ENCODE data around the gene TANC1. TPM values are rescaled to one million over a fixed set of nuclear protein-coding genes. Genes with fewer than 3 reads are reported as not detected.

Gene TANC1
- total and polyA plus RNA-seq, 2 experiments from 2014 or later, result 2.8 to 9.5 TPM

DNA sequence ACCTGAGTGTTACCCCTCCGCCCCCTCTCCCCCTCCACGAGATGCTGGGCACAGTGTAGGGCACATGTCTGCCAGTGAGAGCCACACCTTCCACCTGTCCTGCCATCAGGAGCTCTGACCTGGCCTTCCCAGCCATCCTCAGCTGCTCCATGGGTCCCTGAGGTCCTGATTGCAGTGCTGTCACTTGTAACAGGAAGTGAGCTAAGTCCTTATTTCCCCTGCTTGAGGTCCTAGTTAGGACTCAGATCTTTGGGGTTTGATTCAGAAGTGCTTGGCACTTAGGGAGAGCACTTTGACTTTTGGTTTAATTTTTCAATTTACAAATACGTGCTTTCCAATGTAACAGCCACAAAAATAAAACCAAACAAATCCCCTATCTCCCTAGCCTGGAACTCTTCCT lies 192.5 kb downstream of the TANC1 start (continued):
- TF ChIP-seq CREB1 (CRISPR knock-in tag; IDR thresholded peaks at IDR 0.05; ENCODE audit: low read depth), result no peak
- no peak for TF ChIP-seq JUNB (IDR thresholded peaks at IDR 0.05; ENCODE audit: unreplicated experiment)
- TF ChIP-seq EZH2phosphoT487 (IDR thresholded peaks at IDR 0.05; ENCODE audit: unreplicated experiment), result no peak
- TF ChIP-seq EZH2 (IDR thresholded peaks at IDR 0.05; ENCODE audit: low read depth, unreplicated experiment), result no peak

DNA sequence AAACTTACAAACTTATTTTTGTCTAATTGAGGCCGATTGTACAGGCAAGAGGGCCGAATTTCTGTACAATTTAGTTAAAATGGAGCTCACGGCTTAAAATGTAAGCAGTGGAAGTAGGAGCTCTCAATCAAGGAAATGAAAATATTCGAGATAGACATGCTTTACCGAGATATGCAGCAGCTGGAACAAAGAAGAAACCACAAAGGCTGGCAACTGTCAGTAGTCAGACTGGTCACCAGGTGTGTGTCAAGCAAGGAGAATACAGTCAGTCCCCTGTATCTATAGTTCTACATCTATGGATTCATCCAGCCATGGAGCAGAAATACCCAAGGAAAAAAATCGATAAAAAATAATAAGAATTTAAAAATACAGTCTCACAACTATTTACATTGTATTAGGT lies 195.5 kb downstream of the TANC1 start:
- no peaks in the 10 kb centered on the region for H3K9me3 Mint-ChIP-seq
- Histone ChIP-seq H3K79me2 (replicated peaks; ENCODE audit: insufficient read depth) (no peaks in the 10 kb centered on the region), H3K4me1 (ENCODE audit: insufficient read depth) (no peaks in the 10 kb centered on the region), H3K36me3 (ENCODE audit: insufficient read depth) (no peaks in the 10 kb centered on the region), H3K9me2 (ENCODE audit: insufficient read depth) (no peaks in the 10 kb centered on the region), H3K4me3 (no peak overlapping the region), H3F3A (replicated peaks; ENCODE audit: low read depth) (no peaks in the 10 kb centered on the region), H4K20me1 (replicated peaks; ENCODE audit: insufficient read depth) (no peaks in the 10 kb centered on the region), H3K27ac (ENCODE audit: low read depth) (no peak overlapping the region), H3K27me3 (ENCODE audit: insufficient read depth) (no peaks in the 10 kb centered on the region), H3K4me2 (no peak overlapping the region), H2AFZ (no peak overlapping the region)
- ATAC-seq, result no peak
- no peak overlapping the region for H3K27ac Mint-ChIP-seq
- no peaks in the 10 kb centered on the region for H3K4me1 Mint-ChIP-seq
- TF ChIP-seq STAT1 (IDR thresholded peaks at IDR 0.05; ENCODE audit: unreplicated experiment), result no peak
- TF ChIP-seq, protein P1, sequence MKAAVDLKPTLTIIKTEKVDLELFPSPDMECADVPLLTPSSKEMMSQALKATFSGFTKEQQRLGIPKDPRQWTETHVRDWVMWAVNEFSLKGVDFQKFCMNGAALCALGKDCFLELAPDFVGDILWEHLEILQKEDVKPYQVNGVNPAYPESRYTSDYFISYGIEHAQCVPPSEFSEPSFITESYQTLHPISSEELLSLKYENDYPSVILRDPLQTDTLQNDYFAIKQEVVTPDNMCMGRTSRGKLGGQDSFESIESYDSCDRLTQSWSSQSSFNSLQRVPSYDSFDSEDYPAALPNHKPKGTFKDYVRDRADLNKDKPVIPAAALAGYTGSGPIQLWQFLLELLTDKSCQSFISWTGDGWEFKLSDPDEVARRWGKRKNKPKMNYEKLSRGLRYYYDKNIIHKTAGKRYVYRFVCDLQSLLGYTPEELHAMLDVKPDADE (IDR thresholded peaks at IDR 0.05), result no peak
- TF ChIP-seq, protein P2, sequence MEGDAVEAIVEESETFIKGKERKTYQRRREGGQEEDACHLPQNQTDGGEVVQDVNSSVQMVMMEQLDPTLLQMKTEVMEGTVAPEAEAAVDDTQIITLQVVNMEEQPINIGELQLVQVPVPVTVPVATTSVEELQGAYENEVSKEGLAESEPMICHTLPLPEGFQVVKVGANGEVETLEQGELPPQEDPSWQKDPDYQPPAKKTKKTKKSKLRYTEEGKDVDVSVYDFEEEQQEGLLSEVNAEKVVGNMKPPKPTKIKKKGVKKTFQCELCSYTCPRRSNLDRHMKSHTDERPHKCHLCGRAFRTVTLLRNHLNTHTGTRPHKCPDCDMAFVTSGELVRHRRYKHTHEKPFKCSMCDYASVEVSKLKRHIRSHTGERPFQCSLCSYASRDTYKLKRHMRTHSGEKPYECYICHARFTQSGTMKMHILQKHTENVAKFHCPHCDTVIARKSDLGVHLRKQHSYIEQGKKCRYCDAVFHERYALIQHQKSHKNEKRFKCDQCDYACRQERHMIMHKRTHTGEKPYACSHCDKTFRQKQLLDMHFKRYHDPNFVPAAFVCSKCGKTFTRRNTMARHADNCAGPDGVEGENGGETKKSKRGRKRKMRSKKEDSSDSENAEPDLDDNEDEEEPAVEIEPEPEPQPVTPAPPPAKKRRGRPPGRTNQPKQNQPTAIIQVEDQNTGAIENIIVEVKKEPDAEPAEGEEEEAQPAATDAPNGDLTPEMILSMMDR (conservative IDR thresholded peaks at IDR 0.05; ENCODE audit: low read depth in 2 of 2), result no peak
- no peak for TF ChIP-seq ZNF331 (CRISPR knock-in tag; IDR thresholded peaks at IDR 0.05; ENCODE audit: low read depth)
- no peak for TF ChIP-seq EZH2 (IDR thresholded peaks at IDR 0.05; ENCODE audit: low read depth, unreplicated experiment)
- TF ChIP-seq POLR2AphosphoS5 (IDR thresholded peaks at IDR 0.05; ENCODE audit: low read depth), result no peak
- TF ChIP-seq JUNB (IDR thresholded peaks at IDR 0.05; ENCODE audit: unreplicated experiment), result no peak
- no peak for TF ChIP-seq NANOG (IDR thresholded peaks at IDR 0.05; ENCODE audit: borderline replicate concordance)
- no peak for TF ChIP-seq REST (IDR thresholded peaks at IDR 0.05; ENCODE audit: unreplicated experiment)
- no peak for TF ChIP-seq CREB1 (CRISPR knock-in tag; IDR thresholded peaks at IDR 0.05; ENCODE audit: low read depth)
- no peak for TF ChIP-seq ZNF462 (CRISPR knock-in tag; IDR thresholded peaks at IDR 0.05)
- no peak for TF ChIP-seq ZNF114 (CRISPR knock-in tag; IDR thresholded peaks at IDR 0.05)
- no peak for TF ChIP-seq EZH2phosphoT487 (IDR thresholded peaks at IDR 0.05; ENCODE audit: unreplicated experiment)
- H3K27me3 Mint-ChIP-seq (ENCODE audit: insufficient read depth, low read depth, poor library complexity), result no peaks in the 10 kb centered on the region
- H3K4me3 Mint-ChIP-seq, result no peak overlapping the region
- DNase-seq (ENCODE audit: low spot score), result no peak
- no peaks in the 10 kb centered on the region; the same call in 2 of the 3 replicates for H3K36me3 Mint-ChIP-seq (ENCODE audit: low read depth)
